BJ (cell line): Measurements from ENCODE around the gene WNK3. TPM values are rescaled to one million over a fixed set of nuclear protein-coding genes. Genes with fewer than 3 reads are reported as not detected.

Experiments used
- CTCF ChIA-PET: fragments of 350-600 bp; formaldehyde crosslinking; extraction: SDS; loops from one replicate; lab custom pipeline; 2021; ENCODE audit warnings: antibody characterized with exemption, inconsistent platforms; lab: Yijun Ruan, JAX
- POLR2A ChIA-PET: fragments of 300-600 bp; sonication (Branson Sonifier 250); formaldehyde crosslinking; extraction: SDS; loops from one replicate; lab custom pipeline; 2021; ENCODE audit warnings: antibody characterized with exemption; lab: Charles Lee
- DNase-seq: peaks from one replicate; pipeline ENCODE4 v3.0.0-alpha.2; 2011; ENCODE audit warnings: low read depth
- H3K27me3 ChIP-seq: 2 replicates; pipeline ENCODE4 v1.6.0; 2011; ENCODE audit warnings: low read length; ENCODE audit not compliant: control insufficient read depth, insufficient read depth
- H3K36me3 ChIP-seq: 2 replicates; pipeline ENCODE4 v1.5.1; 2011; ENCODE audit warnings: low read length; ENCODE audit not compliant: control insufficient read depth, insufficient read depth
- H3K4me3 ChIP-seq: 2 replicates; pipeline ENCODE4 v1.5.1; 2011; ENCODE audit warnings: low read depth, mild to moderate bottlenecking, control low read depth, low read length
- polyA plus RNA-seq: library from polyadenylated mRNA; depleted of rRNA; stranded (reverse); fragments of >200 nt; gene quantifications from 2 replicates; pipeline ENCODE4 v1.2.3, GENCODE V29; 2011
- TF ChIP-seq, protein P1 (sequence below): IDR thresholded peaks from 2 replicates; pipeline ENCODE4 v1.5.1; 2011; ENCODE audit warnings: low read depth, mild to moderate bottlenecking, control low read depth, inconsistent platforms, low read length, moderate library complexity; ENCODE audit not compliant: insufficient read depth

WNK3 gene
- polyA plus RNA-seq, 1 experiment = 0.06 TPM

- Histone ChIP-seq H3K27me3 (no peaks in the 10 kb centered on the region), H3K36me3 (no peaks in the 10 kb centered on the region), H3K4me3 (no peak overlapping the region)
- DNase-seq = no peak
- ChIA-PET CTCF (interaction anchor here (0.6 kb wide), 1 partner anchor 391 kb away, joined by 3 read pairs; no protein-coding TSS in a partner anchor), POLR2A (no interaction called here)
- TF ChIP-seq, protein P1, sequence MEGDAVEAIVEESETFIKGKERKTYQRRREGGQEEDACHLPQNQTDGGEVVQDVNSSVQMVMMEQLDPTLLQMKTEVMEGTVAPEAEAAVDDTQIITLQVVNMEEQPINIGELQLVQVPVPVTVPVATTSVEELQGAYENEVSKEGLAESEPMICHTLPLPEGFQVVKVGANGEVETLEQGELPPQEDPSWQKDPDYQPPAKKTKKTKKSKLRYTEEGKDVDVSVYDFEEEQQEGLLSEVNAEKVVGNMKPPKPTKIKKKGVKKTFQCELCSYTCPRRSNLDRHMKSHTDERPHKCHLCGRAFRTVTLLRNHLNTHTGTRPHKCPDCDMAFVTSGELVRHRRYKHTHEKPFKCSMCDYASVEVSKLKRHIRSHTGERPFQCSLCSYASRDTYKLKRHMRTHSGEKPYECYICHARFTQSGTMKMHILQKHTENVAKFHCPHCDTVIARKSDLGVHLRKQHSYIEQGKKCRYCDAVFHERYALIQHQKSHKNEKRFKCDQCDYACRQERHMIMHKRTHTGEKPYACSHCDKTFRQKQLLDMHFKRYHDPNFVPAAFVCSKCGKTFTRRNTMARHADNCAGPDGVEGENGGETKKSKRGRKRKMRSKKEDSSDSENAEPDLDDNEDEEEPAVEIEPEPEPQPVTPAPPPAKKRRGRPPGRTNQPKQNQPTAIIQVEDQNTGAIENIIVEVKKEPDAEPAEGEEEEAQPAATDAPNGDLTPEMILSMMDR = no peak
These were observed 144.2 kb downstream of the WNK3 start for GRCh38 chrX:54213603-54214002.

DNA sequence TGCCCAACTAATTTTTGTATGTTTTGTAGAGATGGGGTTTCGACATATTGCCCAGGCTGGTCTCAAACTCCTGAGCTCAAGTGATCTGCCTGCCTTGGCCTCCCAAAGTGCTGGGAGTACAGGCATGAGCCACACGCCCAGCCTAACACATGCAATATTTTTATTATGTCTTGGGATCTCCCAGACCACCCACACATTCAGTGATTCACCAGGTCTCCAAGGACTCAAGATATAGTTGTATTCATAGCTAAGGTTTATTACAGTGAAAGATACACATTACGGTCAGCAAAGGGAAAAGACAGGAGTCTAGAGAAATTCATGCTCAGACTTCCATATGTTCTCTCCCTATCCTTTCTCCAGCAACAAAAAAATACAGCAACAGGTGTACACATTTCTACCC lies 149.3 kb downstream of the WNK3 start:
- ChIA-PET CTCF (no interaction called here), POLR2A (no interaction called here)
- Histone ChIP-seq H3K4me3 (no peak overlapping the region), H3K27me3 (no peaks in the 10 kb centered on the region), H3K36me3 (no peaks in the 10 kb centered on the region)
- TF ChIP-seq, protein P1 = no peak
- DNase-seq = no peak

GRCh38 chrX:54198262-54198661 lies 159.6 kb downstream of the WNK3 start:
- Histone ChIP-seq H3K4me3 (no peak overlapping the region), H3K27me3 (no peaks in the 10 kb centered on the region), H3K36me3 (no peaks in the 10 kb centered on the region)
- TF ChIP-seq, protein P1 = no peak
- POLR2A ChIA-PET = no interaction called here
- DNase-seq = no peak
- CTCF ChIA-PET = no interaction called here

- POLR2A ChIA-PET = no interaction called here
- Histone ChIP-seq H3K27me3 (no peaks in the 10 kb centered on the region), H3K4me3 (no peak overlapping the region), H3K36me3 (no peaks in the 10 kb centered on the region)
- TF ChIP-seq, protein P1 = no peak
- CTCF ChIA-PET = interaction anchor here (0.6 kb wide), 1 partner anchor 26 kb away, joined by 3 read pairs; no protein-coding TSS in a partner anchor
- DNase-seq = no peak
These were observed 162.8 kb downstream of the WNK3 start for GRCh38 chrX:54194982-54195588.

DNA sequence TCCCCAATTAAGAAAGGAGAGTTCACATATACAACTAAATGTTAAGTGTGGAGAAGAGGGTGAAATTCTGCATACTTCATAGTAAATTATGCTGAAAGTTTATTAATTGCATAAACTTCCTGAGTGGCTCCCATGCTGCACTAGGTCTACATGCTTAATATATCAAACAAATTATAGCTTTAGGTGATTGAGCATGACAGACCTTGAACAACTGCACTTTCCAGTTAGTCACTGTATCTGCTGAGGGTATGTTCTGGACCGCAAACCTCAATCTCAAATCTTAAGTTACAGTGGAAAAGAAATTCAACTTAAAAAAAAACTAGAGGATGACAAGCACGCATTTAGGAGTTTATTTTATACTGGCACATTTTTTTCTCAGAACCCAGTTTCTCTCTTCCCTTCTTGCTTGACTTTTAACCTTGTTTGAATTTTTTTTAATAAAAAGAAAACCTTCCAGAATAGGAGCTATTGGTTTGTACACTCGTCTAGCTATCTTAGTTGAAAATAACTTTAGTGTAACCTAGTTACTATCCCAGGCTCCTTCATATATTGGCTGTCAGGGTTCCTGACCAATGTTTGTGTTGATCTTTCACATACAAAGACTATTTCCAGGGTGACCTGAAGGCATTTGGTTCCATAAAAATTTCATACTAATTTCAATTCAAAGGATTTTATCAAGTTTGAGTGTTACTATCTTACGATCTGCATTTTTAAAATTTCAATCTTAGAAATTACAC lies 164.6 kb downstream of the WNK3 start:
- ChIA-PET CTCF (no interaction called here), POLR2A (no interaction called here)
- Histone ChIP-seq H3K4me3 (no peak overlapping the region), H3K36me3 (no peaks in the 10 kb centered on the region), H3K27me3 (no peaks in the 10 kb centered on the region)
- TF ChIP-seq, protein P1 = no peak
- no peak for DNase-seq
